ENCODE data around the gene IGFL2.

IGFL2 gene

DNA sequence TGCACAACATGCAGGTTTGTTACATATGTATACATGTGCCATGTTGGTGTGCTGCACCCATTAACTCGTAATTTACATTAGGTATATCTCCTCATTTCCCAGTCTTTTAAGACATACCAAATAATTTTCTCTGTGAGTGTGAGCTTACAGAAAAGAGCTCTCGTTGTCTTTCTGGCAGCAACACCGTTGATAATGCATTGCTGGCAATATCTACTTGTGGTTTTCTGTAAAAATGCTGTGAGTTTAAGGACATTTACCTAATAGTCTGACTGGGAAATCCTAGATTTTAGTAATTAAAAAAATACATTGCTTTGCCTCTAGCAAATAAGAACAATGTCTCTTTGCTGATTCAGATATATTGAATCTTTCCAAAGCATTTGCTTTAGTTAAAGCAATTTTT lies 31.9 kb upstream of the IGFL2 start:
- DNase-seq (ENCODE audit: insufficient read length, low spot score): no peak
- TF ChIP-seq TAF1 (IDR thresholded peaks at IDR 0.05; ENCODE audit: low read depth, low read length) (no peak), SPI1 (IDR thresholded peaks at IDR 0.05; ENCODE audit: low read depth, low read length) (no peak), PAX5 (IDR thresholded peaks at IDR 0.05; ENCODE audit: insufficient read depth, low read length, severe bottlenecking) (no peak), POLR2A (IDR thresholded peaks at IDR 0.05; ENCODE audit: low read depth, low read length) (no peak), POU2F2 (IDR thresholded peaks at IDR 0.05; ENCODE audit: low read depth, low read length) (no peak), POLR2AphosphoS5 (IDR thresholded peaks at IDR 0.05; ENCODE audit: low read depth, low read length) (no peak)
- no peak for FAIRE-seq

DNA sequence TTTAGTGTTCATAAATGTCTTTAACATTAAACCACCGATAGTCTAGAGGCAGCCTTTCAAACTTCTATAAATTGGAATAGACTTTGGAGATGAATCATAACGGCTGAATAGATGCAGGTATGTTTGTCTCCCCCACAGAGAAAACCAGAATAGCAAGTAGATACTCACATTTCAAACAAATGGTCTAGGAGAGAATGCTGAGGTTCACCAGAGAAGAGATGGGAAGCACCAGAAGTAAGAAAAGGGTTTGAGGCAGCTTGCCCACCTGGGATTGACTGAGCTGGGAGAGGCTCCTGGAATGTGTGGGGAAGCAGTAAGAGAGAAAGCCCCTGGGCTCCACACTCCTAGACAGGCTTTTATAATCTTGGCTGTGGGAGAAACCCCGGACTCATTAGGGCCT lies 29.9 kb upstream of the IGFL2 start:
- DNase-seq (ENCODE audit: insufficient read length, low spot score) (no peak), FAIRE-seq (no peak)
- TF ChIP-seq SPI1 (IDR thresholded peaks at IDR 0.05; ENCODE audit: low read depth, low read length): no peak
- TF ChIP-seq PAX5 (IDR thresholded peaks at IDR 0.05; ENCODE audit: insufficient read depth, low read length, severe bottlenecking): no peak
- TF ChIP-seq TAF1 (IDR thresholded peaks at IDR 0.05; ENCODE audit: low read depth, low read length): no peak
- TF ChIP-seq POLR2AphosphoS5 (IDR thresholded peaks at IDR 0.05; ENCODE audit: low read depth, low read length): no peak
- TF ChIP-seq POLR2A (IDR thresholded peaks at IDR 0.05; ENCODE audit: low read depth, low read length): no peak
- TF ChIP-seq POU2F2 (IDR thresholded peaks at IDR 0.05; ENCODE audit: low read depth, low read length): no peak

DNA sequence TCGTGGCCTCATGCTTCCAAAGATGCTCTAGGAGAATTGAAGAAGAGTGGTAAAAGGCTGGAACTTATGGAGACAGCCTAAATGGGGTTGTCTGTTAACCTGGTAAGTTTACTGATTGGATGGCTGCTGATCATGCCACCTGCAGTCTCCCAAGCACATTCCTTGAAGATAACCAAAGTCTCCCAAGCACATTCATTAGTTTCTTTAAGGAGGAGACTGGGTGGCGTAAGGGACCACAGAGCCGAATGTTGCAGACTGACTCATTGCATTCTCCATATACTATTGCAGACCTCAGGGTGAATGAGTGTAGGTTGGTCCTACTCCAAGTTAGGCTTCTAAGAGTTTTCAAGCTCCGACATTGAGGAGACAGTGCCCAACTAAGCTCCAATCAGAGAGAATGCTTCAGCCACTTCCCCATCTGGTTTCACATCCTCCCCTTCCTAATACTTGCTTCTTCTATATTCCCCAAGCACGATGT lies 23.4 kb upstream of the IGFL2 start, which contains the start of gene IGFL3:
Gene IGFL3, minus strand, starts transcription at position 51 of the 478 bp plus-strand sequence. Its CDS starts 39 bp downstream, at position 12.
- DNase-seq (ENCODE audit: insufficient read length, low spot score) (no peak), FAIRE-seq (no peak)

DNA sequence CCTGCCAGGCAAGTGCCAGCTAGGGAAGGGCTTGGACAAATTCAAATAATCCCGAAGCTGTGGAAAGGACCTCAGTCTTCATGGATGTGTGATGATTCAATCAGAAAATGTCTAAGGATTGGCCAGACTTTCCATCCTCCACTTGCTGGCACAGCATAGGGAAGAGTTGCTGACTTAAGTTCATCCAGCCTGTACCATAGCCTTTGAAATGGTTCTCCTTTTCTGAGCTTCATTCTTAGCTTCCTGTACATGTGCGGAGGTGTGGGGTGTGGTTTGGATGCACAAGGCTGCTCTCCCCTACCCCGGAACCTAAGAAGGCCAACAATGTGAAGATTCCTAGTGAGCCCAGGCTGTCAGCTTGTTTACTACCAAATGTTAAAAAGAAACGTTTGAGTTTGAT lies 22.6 kb upstream of the IGFL2 start:
- TF ChIP-seq POLR2AphosphoS5 (IDR thresholded peaks at IDR 0.05; ENCODE audit: low read depth, low read length) (no peak), POU2F2 (IDR thresholded peaks at IDR 0.05; ENCODE audit: low read depth, low read length) (no peak), POLR2A (IDR thresholded peaks at IDR 0.05; ENCODE audit: low read depth, low read length) (no peak), SPI1 (IDR thresholded peaks at IDR 0.05; ENCODE audit: low read depth, low read length) (no peak), TAF1 (IDR thresholded peaks at IDR 0.05; ENCODE audit: low read depth, low read length) (no peak), PAX5 (IDR thresholded peaks at IDR 0.05; ENCODE audit: insufficient read depth, low read length, severe bottlenecking) (no peak)
- FAIRE-seq (no peak), DNase-seq (ENCODE audit: insufficient read length, low spot score) (no peak)

More for the DNA sequence above, 23.4 kb upstream of the IGFL2 start, which contains the start of gene IGFL3:
- TF ChIP-seq SPI1 (IDR thresholded peaks at IDR 0.05; ENCODE audit: low read depth, low read length): peak; percentile 24; the same call in 1 of the 2 replicates
- no peak for TF ChIP-seq TAF1 (IDR thresholded peaks at IDR 0.05; ENCODE audit: low read depth, low read length)

DNA sequence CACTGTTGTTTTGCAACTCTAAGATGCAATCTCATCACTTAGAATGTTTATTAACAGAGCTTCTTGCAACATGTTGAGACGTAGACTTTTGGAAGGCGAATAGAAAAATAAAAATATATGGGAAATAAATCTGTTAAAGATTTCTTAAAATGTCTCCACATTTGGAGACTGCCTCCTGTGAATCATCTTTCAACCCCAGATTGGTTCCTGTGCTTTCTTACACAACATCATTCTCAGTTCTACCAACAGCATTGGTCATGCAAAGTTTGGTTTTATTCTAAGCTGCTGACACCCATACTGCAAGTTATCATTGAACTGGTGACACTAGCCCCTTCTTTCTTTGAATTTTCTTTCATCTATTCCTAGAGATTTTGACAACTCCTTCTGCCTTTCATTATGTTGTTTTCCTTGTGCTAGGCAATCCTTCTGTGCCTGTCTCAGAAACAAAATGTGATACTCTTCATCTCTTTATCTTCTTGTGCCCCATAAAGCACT lies 21.9 kb upstream of the IGFL2 start:
- DNase-seq (ENCODE audit: insufficient read length, low spot score) (no peak), FAIRE-seq (no peak)
- TF ChIP-seq POLR2AphosphoS5 (IDR thresholded peaks at IDR 0.05; ENCODE audit: low read depth, low read length) (no peak), POU2F2 (IDR thresholded peaks at IDR 0.05; ENCODE audit: low read depth, low read length) (no peak), PAX5 (IDR thresholded peaks at IDR 0.05; ENCODE audit: insufficient read depth, low read length, severe bottlenecking) (no peak), TAF1 (IDR thresholded peaks at IDR 0.05; ENCODE audit: low read depth, low read length) (no peak), SPI1 (IDR thresholded peaks at IDR 0.05; ENCODE audit: low read depth, low read length) (no peak), POLR2A (IDR thresholded peaks at IDR 0.05; ENCODE audit: low read depth, low read length) (no peak)

DNA sequence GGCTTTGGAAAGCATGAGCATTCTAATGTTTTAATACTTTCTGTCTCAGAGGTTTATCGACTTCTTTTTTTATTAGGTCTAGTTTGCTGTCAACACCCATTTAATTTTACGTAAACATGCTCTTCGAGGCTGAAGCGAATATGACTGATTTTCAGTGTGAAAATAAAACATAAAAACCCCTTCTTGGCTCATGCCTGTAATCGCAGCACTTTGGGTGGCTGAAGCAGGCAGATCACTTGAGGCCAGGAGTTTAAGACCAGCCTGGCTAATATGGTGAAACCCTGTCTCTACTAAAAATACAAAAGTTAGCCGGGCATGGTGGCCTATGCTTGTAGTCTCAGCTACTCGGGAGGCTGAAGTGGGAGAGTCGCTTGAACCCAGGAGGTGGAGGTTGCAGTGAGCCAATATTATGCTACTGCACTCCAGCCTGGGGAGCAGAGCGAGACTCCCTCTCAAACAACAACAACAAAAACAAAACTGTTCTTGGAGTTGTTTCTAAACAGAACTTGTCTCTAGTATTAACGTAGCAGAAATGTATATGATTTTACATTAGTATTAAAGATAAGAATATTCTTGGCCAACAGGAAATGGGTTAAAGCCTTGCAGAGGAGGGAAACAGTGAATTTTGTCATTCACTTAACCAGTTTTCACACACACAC lies 16.4 kb upstream of the IGFL2 start:
- DNase-seq (ENCODE audit: insufficient read length, low spot score) (no peak), FAIRE-seq (no peak)
- TF ChIP-seq PAX5 (IDR thresholded peaks at IDR 0.05; ENCODE audit: insufficient read depth, low read length, severe bottlenecking) (no peak), TAF1 (IDR thresholded peaks at IDR 0.05; ENCODE audit: low read depth, low read length) (no peak), POLR2AphosphoS5 (IDR thresholded peaks at IDR 0.05; ENCODE audit: low read depth, low read length) (no peak), POLR2A (IDR thresholded peaks at IDR 0.05; ENCODE audit: low read depth, low read length) (no peak), SPI1 (IDR thresholded peaks at IDR 0.05; ENCODE audit: low read depth, low read length) (no peak), POU2F2 (IDR thresholded peaks at IDR 0.05; ENCODE audit: low read depth, low read length) (no peak)

DNA sequence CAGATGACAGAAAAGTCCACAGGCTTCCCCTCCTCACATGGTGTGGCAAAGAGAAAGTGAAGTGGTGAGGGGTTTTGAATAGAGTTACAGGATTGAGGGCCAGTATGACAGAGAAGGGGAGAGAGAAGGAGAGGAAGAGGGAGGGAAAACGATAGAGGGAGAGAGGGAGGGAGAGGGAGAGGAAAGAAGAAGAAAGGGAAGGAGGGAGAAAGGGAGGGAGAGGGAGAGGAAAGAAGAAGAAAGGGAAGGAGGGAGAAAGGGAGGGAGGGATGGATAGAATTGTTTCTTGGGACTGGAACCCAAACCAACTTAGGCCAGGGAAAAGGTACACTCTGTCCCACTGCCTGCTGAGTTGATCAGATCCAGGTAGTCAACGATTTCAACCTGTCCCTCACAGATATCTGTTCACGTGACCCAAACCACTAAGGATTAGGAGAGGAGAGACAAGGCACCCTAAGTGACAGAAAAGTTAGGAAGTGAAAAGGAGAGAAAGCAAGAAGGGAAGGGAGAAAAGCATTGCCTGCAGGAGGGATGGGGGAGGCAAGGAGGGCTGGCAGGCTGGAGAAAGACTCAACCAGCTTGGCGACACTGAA lies 15.4 kb upstream of the IGFL2 start:
- FAIRE-seq: peak; percentile 28

DNA sequence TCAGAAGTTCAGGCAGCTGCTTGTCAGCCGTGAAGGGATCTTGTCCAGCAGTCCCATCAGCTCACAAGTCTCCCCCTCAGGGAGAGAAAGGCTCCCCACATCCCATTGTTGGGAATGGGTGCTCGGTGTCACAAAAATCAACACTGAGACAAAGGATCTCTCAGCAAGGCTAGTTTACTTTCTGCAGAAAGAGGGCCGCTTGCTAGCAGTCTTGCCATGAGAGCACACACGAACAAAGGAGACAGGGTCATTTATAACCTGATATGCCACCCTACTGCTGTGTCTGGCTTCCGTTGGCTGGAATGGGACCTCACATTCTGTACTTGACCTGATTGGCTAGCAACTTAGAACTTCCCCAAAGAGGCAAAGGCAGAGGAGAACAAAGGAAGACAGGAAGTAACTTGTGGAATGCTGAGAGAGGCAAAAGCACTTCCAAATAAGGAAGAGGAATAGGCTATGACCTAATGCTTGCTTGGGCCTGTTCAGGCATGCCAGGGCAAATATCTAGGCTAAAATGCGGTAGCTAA lies 14.9 kb upstream of the IGFL2 start:
- no peak for DNase-seq (ENCODE audit: insufficient read length, low spot score)
- TF ChIP-seq TAF1 (IDR thresholded peaks at IDR 0.05; ENCODE audit: low read depth, low read length) (no peak), PAX5 (IDR thresholded peaks at IDR 0.05; ENCODE audit: insufficient read depth, low read length, severe bottlenecking) (no peak), SPI1 (IDR thresholded peaks at IDR 0.05; ENCODE audit: low read depth, low read length) (0 out of 2 replicates have a peak, but pooled peaks have one; percentile 1), POU2F2 (IDR thresholded peaks at IDR 0.05; ENCODE audit: low read depth, low read length) (no peak), POLR2AphosphoS5 (IDR thresholded peaks at IDR 0.05; ENCODE audit: low read depth, low read length) (no peak)
- no peak for FAIRE-seq

More for the DNA sequence above, 15.4 kb upstream of the IGFL2 start:
- DNase-seq (ENCODE audit: insufficient read length, low spot score): no peak
- no peak for TF ChIP-seq POU2F2 (IDR thresholded peaks at IDR 0.05; ENCODE audit: low read depth, low read length)
- no peak for TF ChIP-seq POLR2A (IDR thresholded peaks at IDR 0.05; ENCODE audit: low read depth, low read length)
- TF ChIP-seq SPI1 (IDR thresholded peaks at IDR 0.05; ENCODE audit: low read depth, low read length): no peak
- TF ChIP-seq POLR2AphosphoS5 (IDR thresholded peaks at IDR 0.05; ENCODE audit: low read depth, low read length): no peak
- no peak for TF ChIP-seq TAF1 (IDR thresholded peaks at IDR 0.05; ENCODE audit: low read depth, low read length)
- TF ChIP-seq PAX5 (IDR thresholded peaks at IDR 0.05; ENCODE audit: insufficient read depth, low read length, severe bottlenecking): no peak

DNA sequence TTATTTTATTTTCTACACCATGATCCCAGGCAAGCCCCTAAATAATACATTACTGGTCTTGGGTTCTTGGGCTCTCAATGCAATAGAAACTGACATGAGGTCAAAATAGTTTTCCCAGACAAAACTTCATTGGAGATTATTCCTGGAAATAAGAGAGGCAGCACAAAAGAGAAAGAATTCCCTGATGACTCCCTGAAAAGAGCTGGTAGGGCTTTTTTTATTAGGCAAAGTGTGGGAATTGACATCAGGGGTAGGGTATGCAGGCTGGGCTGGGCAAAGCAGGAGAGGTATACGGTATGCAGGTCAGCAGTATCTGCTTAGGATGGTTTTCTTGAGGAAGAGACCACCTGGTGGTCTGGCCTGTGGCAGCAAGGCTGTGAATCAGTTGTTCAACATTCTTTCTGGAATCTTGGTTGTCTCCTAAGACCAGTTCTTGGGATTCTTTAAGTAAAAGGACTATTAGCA lies 14.2 kb upstream of the IGFL2 start:
- no peak for FAIRE-seq
- TF ChIP-seq PAX5 (IDR thresholded peaks at IDR 0.05; ENCODE audit: insufficient read depth, low read length, severe bottlenecking) (no peak), SPI1 (IDR thresholded peaks at IDR 0.05; ENCODE audit: low read depth, low read length) (no peak), TAF1 (IDR thresholded peaks at IDR 0.05; ENCODE audit: low read depth, low read length) (no peak), POLR2A (IDR thresholded peaks at IDR 0.05; ENCODE audit: low read depth, low read length) (no peak), POLR2AphosphoS5 (IDR thresholded peaks at IDR 0.05; ENCODE audit: low read depth, low read length) (no peak), POU2F2 (IDR thresholded peaks at IDR 0.05; ENCODE audit: low read depth, low read length) (no peak)
- no peak for DNase-seq (ENCODE audit: insufficient read length, low spot score)

All from GM12891 (cell line).